Upper lobe of left lung (tissue), 4 donors: Measurements from ENCODE around the gene AKAP8L.

Source experiments
- POLR2A ChIP-seq, 4 donors: fragments of 450-650 bp; IDR thresholded peaks; one replicate each; pipeline ENCODE4 v1.5.1; 2016 to 2017; ENCODE audit warnings: antibody characterized with exemption in 4 of 4, mild to moderate bottlenecking in 2 of 4
- POLR2AphosphoS5 ChIP-seq, 2 donors: sonication (generic); formaldehyde crosslinking; IDR thresholded peaks; one replicate each; pipeline ENCODE4 v1.5.1; 2017; ENCODE audit warnings: antibody characterized with exemption in 2 of 2
- TF ChIP-seq, protein P1 (sequence below), 6 experiments: fragments of 450-650 bp in 4 of 6; fragments of 200-600 bp in 2 of 6; sonication (generic) in 2 of 6; IDR thresholded peaks; one replicate each; pipeline ENCODE4 v1.5.1; 2016 to 2019; ENCODE audit warnings: antibody characterized with exemption in 6 of 6

DNA sequence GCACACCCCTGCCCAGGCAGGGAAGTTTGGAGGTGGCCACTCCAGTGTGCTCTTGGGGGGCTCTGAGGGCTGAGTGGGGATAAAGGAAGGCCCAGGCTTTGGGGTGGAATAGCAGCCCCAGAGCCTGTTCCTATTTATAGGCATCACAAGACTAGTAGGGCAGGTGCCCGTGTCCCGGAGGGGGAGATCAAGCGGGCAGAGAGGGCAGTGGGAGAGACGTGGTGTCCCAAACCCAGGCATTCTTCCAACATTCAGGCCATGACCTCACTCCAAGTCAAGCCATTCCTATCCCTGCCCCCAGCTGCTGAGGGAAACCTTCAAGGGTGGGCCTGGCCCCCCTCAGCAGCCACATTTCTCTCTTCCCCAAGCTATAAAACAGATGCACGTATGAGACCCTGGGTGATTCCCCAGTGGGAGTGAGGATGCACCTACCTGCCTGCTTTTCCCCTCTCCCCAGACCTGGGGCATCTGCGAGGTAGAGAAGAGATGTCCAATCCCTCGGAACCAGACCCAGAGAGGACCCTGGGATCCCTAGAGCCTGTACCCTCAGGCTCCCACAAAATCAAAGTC, 27.1 kb upstream of the AKAP8L start:
- TF ChIP-seq, protein P1, sequence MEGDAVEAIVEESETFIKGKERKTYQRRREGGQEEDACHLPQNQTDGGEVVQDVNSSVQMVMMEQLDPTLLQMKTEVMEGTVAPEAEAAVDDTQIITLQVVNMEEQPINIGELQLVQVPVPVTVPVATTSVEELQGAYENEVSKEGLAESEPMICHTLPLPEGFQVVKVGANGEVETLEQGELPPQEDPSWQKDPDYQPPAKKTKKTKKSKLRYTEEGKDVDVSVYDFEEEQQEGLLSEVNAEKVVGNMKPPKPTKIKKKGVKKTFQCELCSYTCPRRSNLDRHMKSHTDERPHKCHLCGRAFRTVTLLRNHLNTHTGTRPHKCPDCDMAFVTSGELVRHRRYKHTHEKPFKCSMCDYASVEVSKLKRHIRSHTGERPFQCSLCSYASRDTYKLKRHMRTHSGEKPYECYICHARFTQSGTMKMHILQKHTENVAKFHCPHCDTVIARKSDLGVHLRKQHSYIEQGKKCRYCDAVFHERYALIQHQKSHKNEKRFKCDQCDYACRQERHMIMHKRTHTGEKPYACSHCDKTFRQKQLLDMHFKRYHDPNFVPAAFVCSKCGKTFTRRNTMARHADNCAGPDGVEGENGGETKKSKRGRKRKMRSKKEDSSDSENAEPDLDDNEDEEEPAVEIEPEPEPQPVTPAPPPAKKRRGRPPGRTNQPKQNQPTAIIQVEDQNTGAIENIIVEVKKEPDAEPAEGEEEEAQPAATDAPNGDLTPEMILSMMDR (IDR thresholded peaks at IDR 0.05): no peak
- TF ChIP-seq POLR2A (IDR thresholded peaks at IDR 0.05) (no peak), POLR2AphosphoS5 (IDR thresholded peaks at IDR 0.05) (no peak)
